Amniotic stem cell (primary cell): Measurements from ENCODE around the gene YKT6.

ENCODE experiments used
- DNase-seq: peaks from one replicate; lab custom pipeline; 2025; lab: John Stamatoyannopoulos, UW

The YKT6 gene

DNA sequence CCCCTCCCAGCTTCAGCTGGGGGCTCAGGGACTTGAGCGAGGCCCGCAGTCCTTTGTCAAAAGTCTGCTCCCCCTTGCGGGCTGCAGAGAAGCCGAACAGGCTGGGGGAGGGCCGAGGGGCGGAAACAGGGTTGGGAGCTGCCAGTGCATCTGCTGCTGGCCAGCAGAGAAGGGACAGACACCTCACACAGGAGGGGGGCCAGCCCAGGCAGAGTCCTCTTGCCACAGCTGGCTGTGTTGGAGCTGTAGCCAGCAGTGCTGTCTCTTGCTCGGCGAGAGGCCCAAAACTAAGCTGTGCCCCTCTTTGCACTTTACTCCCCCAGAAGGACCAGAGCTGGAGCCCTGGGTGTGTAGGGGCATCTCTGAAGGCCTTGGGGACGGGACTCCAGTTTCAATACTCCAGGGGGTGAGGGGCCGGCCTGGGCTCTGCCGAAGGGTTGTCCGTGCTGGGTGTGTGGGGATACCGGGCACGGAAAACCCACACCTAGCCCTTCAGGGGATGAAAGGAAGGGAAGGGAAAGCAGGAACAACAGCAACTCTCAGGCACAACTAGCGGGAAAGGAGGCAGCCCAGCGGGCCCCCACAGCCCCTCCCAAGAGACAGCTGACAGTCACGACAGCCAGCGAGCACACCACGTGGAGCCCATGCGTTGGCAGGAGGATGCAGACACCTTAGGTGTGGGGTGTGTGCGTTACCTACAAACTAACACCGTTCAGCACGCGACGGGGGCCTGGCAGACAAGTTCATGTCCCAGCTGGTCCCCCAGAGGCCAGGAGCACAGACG, 17.8 kb downstream of the YKT6 start:
- no peak for DNase-seq

DNA sequence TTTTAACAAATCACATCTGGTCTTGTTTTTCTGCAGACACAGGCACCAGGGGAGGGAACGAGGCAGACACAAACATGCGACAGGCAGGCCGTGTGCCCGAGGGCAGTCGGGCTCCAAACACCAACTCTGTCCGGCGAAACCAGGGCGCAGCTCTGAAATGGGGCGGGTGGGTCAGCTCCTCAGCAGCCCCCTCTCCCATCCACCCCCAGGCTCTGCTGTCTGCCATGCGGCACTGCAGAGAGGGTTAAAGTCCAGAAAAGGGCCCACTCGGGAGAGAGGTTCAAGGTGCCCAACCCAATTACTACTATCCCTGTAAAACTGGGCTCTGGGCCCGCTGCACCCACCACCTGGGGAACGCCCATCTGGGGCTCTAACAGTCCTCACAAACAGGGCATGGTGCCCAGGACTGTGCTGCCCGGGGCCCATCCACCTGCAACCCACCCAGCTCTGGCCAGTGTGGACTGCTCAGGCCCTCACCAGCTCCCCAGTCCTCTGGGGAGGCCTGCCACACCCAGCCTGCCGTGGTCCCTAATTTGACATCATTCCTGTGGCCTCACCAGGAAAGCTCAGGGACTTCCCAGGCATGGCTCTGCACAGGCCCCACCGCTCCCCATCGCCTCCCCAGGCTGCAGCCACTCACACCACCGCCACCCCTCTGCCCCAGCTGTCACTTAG, 18.7 kb downstream of the YKT6 start:
- DNase-seq, result no peak

DNA sequence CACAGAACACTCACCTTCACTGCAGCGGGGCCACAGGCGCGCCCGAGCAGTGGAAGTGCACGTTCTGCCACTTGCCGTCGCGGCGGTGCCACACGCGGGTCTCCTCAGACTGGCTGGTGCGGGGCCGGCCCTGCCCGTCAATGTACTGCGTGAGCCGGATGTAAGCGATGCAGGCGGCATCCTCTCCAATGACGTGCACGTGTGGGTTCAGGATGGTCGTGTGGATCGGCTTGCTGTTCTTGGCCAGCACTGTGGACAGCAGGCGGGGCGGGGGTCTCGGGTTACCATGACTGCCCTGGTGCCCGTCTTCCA, 19.2 kb downstream of the YKT6 start:
- no peak for DNase-seq

DNA sequence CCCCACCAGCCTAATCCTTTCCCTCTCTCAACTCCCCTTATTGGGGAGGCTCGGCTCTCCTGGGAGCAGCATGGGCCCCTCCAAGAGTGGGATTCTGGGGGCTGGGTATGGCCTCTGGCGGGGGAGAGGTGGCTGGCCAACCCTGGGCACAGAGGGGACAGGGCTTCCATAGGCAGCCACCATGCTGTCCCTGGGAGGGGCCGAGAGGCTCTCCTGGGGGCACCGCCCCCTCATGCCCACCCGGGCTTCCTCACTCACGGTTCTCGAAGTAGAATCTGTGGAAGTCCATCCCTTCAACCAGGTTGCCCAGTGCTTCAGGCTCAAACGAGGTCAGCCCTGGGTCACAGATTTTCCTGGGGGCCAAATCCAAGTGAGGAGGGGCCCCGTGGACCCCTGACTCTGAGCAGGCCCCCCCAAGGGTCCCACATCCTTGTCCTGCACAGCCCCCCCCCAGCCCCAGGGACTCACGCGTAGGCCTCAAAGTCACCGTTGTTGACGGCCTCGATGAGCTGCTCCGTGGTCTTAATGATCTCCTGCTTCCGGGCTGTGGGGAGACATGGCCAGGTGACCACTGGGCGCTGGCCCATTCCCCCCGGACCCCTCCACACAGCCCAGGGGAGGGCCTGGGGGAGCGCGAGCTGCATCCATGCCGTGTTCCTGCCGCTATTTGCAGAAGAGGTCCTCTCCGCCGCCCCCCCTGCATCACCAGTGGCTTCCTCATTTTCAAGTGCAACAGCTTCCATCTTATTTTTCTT, 19.8 kb downstream of the YKT6 start:
- DNase-seq, result no peak

DNA sequence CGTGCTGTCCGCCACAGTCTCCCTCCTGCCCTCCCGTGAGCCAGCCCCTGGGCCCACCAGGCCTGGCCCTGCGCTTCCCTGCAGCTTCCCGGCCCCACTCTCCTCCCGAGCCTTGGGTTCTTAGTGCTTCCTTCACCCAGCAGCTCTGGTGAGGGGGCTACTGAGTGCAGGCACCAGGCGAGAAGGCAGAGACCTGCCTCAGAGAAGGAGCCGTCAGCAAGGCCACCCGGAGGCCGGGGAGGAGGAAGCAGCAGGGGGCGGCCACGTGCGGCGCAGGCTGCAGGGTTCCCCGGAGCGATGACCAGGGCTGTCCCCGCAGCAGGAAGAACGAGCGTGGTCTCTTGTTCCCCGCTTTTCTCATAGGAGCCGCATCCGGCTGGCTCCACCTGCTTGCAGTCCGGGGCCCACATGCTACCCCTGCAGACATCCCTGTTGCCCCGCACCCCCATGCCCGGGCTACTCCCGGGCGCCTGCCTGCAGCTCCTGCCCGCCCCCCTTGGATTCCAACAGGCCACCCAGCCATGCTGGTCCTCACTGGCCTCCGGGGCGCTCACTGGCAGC, 20.5 kb downstream of the YKT6 start:
- no peak for DNase-seq

DNA sequence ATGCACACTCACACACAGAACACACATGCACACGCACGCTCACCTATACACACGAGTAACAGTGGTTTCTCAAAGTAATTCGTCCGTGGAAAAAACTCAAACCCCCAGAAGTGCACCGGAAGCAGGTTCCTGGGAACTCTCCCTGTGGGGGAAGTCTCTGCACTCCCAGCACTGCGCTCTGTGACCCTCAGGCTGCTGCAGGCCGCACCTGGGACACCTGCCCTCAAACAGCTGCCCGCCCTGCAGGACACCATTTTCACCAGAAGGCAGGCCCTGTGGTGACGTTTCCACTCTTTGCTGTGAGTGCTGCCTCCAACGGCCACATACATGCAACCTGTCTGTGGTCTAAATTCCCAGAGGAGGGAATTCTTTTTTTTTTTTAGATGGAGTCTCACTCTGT, 21.3 kb downstream of the YKT6 start:
- DNase-seq, result no peak

DNA sequence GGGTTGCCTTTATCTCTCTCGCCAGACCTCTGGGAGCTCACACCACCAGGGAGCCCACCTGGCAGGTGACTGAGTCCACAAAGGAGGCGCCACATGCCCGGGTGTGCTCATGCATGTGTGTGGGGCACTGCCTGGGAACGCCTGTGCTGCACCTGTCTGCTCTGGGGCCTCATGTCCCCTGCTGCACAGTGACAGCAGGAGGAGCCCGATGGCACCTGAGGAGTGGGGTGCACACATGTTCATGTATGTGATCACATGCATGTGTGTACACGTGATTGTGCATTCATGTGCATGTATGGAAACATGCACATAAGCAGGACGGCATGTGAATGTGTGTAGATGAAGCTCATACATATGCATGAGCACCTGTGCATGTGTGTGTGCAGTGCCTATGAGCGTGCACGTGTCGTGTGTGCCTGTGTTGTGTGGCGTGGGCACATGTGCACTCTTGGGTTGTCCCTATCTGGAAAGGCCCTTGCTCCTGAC, 22.0 kb downstream of the YKT6 start:
- DNase-seq, result no peak

DNA sequence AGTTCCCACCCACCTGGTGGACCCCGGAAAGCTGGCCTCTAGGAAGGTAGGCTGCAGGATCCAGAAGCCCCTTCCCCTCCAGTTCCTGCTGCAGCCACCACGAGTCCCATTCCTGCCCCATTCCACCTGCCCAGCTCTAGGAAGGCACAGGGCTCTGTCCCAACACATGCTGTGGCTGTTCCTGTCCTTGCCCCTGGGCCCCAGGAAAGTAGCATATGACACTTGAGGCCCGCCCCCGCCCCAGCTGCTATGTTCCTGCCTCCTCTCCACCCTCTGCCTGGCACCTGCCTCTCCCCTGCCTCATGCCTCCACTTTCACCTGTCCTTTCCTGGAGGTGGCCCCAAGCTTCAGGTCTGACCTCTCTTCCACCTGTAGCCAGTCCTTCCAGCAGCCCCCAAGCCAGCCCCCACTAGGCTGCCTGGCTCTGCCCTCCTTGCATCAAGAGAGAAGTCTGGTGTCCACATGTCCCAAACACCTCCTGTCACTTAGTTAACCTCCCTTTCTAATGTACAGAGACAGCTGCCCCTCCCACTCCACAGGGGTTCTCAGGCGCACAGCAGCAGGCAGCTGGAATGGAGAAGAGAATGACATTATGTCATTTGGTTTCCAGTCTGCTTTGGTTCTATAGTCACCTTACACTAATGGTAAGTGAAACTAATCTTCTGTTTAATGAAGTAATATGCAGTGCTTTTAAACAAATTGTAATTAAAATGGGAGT, 22.7 kb downstream of the YKT6 start:
- no peak for DNase-seq

DNA sequence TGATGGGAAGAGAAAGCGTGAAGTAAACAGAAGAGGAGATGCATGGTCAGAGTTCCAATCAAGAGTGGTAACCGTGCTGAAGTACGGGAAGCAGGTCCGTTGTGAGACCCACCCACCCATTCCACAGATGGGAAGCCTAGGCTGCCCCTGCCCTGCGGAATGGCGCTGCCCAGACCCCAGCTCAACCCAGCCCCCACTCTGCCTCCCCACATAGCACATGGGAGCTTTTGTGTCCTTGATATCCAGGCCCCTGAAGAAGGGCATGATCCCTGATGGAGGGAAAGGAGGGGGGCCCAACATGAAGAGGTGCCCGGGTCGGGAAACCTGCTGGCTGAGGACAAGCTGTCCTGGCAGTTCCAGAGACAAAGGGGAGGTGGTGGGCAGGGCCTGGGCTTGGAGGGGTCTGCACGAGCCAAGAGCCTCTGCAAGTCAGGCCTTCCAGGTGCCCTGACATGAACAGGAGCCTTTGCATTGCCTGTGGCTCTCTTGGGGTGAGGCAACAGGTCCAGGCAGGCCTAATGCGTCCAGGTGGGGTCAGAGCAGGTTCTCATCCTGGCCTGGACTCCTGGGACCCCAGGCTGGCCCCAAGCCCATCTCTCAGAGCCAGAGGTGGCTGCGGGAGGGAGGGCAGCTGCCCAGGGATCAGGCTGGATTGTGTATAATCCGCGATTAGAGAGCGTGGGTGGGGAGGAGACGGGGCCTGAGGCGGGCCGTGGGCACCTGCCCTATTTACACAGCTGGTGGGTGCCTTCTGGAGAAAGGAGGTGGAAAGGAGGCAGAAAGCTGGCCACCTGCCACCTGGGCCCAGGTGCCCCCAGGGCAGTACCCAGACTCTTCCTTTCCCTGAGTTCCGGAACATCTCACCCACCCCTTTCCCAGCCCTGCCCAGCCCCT, 23.5 kb downstream of the YKT6 start:
- no peak for DNase-seq

DNA sequence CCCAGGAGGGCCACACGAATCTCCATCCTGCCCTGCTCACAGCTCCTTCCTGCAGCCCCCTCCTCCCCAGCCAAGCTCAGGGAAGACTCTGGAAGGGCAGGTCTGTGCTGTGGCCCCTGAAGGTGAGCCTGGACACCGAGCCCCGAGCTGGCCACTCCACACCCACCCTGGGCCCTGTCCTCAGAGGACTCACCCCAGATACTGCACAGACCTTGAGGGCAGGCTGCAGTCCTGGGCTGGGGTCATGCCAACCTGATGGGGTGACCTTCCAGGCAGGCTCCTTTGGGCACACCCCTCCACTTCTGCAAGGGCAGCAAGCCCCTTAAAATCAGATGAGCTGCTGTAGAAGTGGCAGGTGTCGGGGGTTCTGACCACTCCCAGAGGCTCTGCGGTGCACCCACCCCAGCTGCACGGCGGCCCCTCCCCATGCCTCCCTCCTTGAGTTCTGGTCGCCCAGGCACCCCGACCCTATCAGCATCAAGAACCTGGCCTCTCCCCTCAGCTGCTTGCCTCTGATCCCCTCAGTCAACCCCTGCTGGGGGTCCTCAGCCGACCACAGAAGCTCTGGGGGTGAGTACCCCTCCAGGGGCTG, 24.3 kb downstream of the YKT6 start:
- DNase-seq, result no peak

DNA sequence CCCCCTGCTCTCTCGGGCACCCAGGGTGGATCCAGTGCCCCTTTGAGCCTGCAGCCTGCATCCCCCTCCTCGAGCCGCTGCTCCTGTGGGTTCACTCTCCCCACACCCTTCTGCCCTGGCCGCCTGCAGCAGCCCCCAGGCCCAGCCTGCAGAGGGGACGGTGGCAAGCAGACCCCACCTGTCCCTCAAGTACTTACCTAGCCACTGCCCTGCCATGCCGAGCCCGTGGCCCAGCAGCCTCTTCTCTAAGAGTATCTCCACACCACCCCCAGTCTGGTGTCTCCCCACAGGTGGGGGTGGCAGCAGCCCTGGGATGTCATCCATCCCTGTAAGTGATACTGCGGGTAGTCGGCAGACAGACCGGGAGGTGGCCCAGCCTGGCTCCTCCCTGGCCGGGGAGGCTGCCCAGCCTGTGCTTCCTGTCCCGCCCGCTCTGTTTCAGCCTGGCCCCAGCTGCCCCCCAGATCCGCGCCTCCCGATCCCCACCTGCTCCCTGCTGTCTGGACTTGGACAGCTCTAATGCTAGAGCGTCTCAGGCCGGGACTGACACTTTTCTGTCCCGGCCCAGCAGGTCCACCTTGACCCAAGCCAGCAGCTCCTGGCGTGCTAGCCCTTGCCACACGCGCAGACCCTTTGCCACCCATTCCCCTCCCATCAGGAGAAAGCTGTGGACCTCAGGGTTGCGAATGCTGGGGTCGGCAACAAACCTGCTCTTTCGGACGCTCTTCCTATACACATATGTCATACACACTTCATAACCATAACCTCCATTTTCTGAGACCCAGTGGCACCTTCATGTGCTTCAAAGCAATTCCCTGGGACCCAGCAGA, 25.0 kb downstream of the YKT6 start:
- no peak for DNase-seq

DNA sequence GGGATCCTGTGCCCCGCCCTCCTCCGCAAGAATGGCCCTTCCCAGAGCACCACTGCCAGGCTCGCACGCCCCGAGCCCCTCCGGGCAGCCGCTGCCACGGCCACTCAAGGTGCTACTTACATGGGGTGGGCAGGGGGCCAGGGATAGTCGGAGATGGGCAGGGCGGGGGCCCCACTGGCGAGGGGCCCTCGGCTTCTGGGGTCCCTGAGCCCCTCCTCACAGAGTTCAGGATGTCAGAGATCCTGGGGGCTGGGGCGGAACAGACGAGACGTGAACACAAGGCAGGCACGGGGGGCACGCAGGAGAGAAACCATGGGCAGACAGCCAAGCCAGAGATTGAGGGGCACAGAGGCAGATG, 25.6 kb downstream of the YKT6 start:
- DNase-seq, result no peak

DNA sequence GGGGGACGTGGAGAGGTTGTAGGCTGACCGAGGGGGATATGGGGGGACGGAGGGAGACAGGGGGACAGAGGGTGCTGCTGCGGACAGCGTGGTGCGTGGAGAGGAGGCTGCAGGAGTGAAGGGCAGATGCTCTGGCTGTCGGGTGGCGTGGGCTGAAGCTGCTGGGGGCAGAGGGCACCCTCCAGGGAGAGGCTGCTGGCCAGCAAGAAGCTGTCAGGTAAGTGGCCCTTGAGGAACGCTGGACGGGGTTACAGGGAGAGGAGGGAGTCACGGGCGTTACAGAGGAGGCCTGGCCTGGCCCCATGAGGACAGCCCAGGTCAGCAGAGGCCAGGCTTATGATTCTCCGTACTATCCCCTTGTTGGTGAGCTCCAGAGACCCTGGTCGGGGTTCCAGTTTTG, 27.1 kb downstream of the YKT6 start:
- DNase-seq, result no peak

DNA sequence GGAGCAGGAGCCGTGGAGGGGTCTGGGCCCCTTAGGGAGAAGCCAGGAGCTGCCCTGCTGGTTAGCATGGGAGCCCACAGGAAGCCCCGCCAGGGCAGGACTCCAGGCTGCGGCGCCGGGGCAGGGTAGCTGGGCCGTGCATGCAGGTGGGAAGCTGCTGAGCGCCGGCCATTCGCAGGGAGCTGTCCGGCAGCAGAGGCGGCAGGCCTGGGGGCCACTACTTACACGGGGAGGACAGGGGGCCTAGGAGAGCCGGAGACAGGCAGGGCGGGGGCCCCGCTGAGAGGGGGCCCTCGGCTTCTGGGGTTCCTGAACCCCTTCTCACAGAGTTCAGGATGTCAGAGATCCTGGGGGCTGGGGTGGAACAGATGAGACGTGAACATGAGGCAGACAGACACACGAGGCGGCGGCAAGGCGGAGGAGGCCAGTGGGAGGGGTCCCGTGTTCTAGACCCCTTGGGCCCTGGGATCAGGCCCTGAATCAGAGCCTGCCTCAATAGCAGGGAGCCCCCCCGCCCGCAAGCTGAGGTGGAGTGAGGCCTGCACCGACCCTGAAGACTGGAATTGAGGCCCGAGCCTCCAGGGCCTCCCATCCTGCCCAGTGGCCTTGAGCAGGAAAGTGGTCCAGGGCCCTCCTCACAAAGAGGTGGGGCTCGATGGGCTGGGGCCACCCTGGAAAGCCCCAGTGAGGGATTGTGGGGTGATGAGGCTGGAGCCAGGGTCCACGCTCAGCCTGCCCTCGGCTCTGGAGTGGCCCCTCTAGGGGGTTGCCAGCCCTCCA, 28.0 kb downstream of the YKT6 start:
- no peak for DNase-seq

DNA sequence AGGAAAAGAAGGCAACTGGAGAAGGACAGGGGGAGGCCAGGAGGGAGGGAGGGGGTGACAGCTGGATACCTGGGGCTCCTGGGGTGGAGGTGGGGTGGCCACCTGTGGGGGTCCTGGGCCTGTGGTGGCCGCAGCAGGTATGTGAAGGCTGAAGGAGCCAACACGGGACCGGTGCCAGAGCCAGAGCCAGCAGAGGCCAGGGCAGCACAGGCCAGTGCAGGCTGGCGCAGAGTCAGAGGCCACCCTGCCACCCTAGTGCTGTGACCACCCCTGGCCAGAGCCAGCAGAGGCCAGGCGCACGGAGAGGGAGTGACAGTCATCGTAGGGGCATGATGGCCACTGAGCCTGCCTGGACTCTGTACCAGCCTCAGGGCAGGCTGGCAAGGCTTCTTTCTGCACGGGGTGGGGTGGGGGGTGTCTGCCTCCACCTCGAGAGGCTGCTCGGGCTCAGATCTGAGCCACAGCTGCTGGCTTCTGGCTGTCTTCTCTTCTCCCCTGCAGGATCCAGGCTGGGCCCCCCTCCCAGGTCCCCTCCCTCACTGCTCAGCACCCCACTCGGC, 28.8 kb downstream of the YKT6 start:
- no peak for DNase-seq

DNA sequence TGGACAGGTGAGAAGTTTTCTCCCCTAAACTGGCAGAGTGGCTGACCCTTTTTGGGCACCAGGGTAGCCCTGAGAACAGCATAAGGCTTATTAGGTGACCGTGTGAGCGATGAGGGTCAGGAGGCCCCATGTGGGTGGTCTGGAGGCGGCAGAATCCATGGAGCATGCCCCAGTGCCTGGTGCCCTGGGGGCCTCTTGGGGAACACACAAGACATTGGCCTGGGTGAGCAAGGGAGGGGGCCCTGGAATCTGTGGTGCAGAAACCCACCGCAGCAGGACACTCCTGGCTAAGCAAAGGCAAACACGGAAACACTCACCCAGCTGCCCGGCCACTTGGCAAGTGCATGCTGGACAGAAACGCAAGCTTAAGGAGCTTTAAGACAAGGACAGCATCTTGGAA, 29.5 kb downstream of the YKT6 start:
- no peak for DNase-seq

DNA sequence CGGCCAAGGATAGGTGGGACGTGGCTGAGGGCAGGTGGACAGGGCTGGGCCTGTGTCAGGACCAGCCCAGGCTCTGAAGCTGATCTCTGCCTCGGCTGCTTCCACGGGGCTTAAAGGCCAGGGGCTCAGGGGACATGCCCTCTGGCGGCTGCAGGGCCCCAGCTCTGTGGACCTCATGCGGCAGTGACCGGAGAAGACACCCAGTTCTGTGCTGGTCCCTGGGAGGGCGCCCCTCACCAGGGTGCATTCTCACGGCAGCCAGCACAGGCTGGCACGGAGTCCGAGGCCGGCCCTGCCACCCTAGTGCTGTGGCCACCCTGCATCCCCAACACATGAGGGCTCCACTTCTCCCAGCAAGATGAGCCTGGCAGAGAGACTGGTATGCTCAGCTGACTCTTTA, 30.3 kb downstream of the YKT6 start:
- DNase-seq, result no peak

DNA sequence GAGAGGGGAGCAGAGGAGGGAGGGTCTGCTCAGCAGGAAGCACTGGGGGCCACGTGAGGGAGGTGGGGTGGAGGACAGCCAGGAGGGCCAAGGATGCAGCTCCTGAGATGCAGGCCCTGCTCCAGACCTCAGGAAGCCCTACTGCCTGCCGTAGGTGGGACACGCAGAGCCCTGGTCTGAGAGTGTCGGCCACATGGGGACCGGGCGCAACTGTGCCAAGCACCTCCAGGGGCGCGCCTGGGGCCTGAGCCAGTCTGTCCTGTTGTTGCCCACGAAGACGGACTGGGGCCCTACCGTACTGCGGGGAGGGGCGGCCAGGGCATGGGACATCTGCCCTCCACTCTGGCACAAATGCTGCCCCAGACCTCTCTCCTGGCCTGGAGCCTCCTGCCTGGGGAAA, 31.6 kb downstream of the YKT6 start:
- no peak for DNase-seq
